ENCODE data around the gene FPR3. TPM values are rescaled to one million over a fixed set of nuclear protein-coding genes. Genes with fewer than 3 reads are reported as not detected.

Gene FPR3
- total RNA-seq, 1 donor from 2014 or later = not detected

- H3K9me3 Mint-ChIP-seq = peaks cover 58% of the 10 kb centered on the region
- no peak for DNase-seq (ENCODE audit: low spot score in 2 of 2, unreplicated experiment in 2 of 2)
- no peaks in the 10 kb centered on the region for H3K27me3 Mint-ChIP-seq (ENCODE audit: low read depth)
- no peak overlapping the region for H3K4me3 Mint-ChIP-seq
- no peak for TF ChIP-seq CTCF (IDR thresholded peaks at IDR 0.05; ENCODE audit: unreplicated experiment)
- H3K27ac Mint-ChIP-seq = no peak overlapping the region
- no peaks in the 10 kb centered on the region for H3K36me3 Mint-ChIP-seq
- no peaks in the 10 kb centered on the region for H3K4me1 Mint-ChIP-seq
These were observed 2.0 kb upstream of the FPR3 start for GRCh38 chr19:51792932-51793331.

- Mint-ChIP-seq H3K4me1 (no peaks in the 10 kb centered on the region), H3K27me3 (ENCODE audit: low read depth) (no peaks in the 10 kb centered on the region), H3K27ac (no peak overlapping the region), H3K36me3 (no peaks in the 10 kb centered on the region), H3K9me3 (peaks cover 63% of the 10 kb centered on the region), H3K4me3 (no peak overlapping the region)
- no peak for DNase-seq (ENCODE audit: low spot score in 2 of 2, unreplicated experiment in 2 of 2)
- TF ChIP-seq CTCF (IDR thresholded peaks at IDR 0.05; ENCODE audit: unreplicated experiment) = no peak
These were observed 963 bp upstream of the FPR3 start for GRCh38 chr19:51793994-51794393.

GRCh38 chr19:51796195-51796679 is 1.3 kb downstream of the FPR3 start:
- H3K27me3 Mint-ChIP-seq (ENCODE audit: low read depth) = no peaks in the 10 kb centered on the region
- no peak for TF ChIP-seq CTCF (IDR thresholded peaks at IDR 0.05; ENCODE audit: unreplicated experiment)
- no peaks in the 10 kb centered on the region for H3K36me3 Mint-ChIP-seq
- peaks cover 69% of the 10 kb centered on the region for H3K9me3 Mint-ChIP-seq
- no peak for DNase-seq (ENCODE audit: low spot score in 2 of 2, unreplicated experiment in 2 of 2)
- no peaks in the 10 kb centered on the region for H3K4me1 Mint-ChIP-seq
- no peak overlapping the region for H3K4me3 Mint-ChIP-seq
- no peak overlapping the region for H3K27ac Mint-ChIP-seq

GRCh38 chr19:51797480-51797879 is 2.5 kb downstream of the FPR3 start:
- H3K4me1 Mint-ChIP-seq = no peaks in the 10 kb centered on the region
- H3K4me3 Mint-ChIP-seq = no peak overlapping the region
- H3K9me3 Mint-ChIP-seq = peaks cover 66% of the 10 kb centered on the region
- H3K27me3 Mint-ChIP-seq (ENCODE audit: low read depth) = no peaks in the 10 kb centered on the region
- no peaks in the 10 kb centered on the region for H3K36me3 Mint-ChIP-seq
- TF ChIP-seq CTCF (IDR thresholded peaks at IDR 0.05; ENCODE audit: unreplicated experiment) = no peak
- no peak overlapping the region for H3K27ac Mint-ChIP-seq
- no peak for DNase-seq (ENCODE audit: low spot score in 2 of 2, unreplicated experiment in 2 of 2)

GRCh38 chr19:51798062-51798461 is 3.1 kb downstream of the FPR3 start:
- no peak for TF ChIP-seq CTCF (IDR thresholded peaks at IDR 0.05; ENCODE audit: unreplicated experiment)
- H3K27ac Mint-ChIP-seq = no peak overlapping the region
- no peaks in the 10 kb centered on the region for H3K27me3 Mint-ChIP-seq (ENCODE audit: low read depth)

More at GRCh38 chr19:51798062-51798461, 3.1 kb downstream of the FPR3 start:
- Mint-ChIP-seq H3K4me3 (no peak overlapping the region), H3K9me3 (peaks cover 69% of the 10 kb centered on the region), H3K4me1 (no peaks in the 10 kb centered on the region), H3K36me3 (no peaks in the 10 kb centered on the region)
- no peak for DNase-seq (ENCODE audit: low spot score in 2 of 2, unreplicated experiment in 2 of 2)
